ENCODE data around the gene RIPOR2. TPM values are rescaled to one million over a fixed set of nuclear protein-coding genes. Genes with fewer than 3 reads are reported as not detected.
"Not testable (repeated sequence)": the region's sequence is repeated elsewhere in the genome, so short reads cannot be mapped to it uniquely, and the experiment has no call there.

RIPOR2 gene
- total RNA-seq, 4 donors from 2014 or later = 5.2 to 34.0 (median 21.2) TPM

DNA sequence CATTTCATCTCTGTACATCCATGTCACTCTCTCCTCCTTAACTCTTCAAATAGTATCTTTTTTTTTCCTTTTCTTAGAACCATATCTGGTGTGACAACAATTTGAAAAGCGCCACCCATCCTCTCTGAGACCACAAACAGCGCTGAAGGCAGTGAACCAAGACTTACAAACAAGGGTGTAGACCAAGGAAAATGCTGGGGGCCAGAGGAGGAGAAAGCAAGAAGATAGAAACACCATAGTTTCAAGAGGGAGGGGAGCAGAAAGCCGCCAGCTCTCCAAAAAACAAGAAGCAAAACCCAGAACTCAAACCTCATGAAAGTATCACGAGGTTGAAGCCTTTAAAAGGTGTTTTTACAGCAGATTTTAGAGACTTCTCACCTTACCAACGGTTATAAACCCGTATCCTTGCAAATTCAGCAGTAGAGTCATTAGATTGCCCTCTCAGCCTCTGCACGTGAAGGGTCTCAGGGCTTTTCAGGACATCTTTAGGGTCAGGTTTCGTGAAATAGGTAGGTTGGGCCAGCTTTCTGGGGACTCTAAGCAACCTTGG, 13.3 kb upstream of the RIPOR2 start:
- in situ Hi-C loops (cut with MboI; ENCODE audit: low sequenced_read_pairs in 4 of 4) (no loop called here), intact Hi-C loops (cut with DNase I; ENCODE audit: low total_unique reads) (no loop called here)
- no peaks in the 10 kb centered on the region for H3K4me1 ChIP-seq
- no peaks in the 10 kb centered on the region for H3K36me3 ChIP-seq
- H3K27ac ChIP-seq = no peak overlapping the region
- ATAC-seq (no peak), DNase-seq (no peak)
- H3K27me3 ChIP-seq = no peaks in the 10 kb centered on the region
- TF ChIP-seq CTCF (IDR thresholded peaks at IDR 0.05 in 4 of 5, conservative IDR thresholded peaks at IDR 0.05 in 1 of 5) (no peak), POLR2A (IDR thresholded peaks at IDR 0.05) (no peak)
- H3K9me3 ChIP-seq = no peaks in the 10 kb centered on the region
- H3K4me3 ChIP-seq = no peak overlapping the region

DNA sequence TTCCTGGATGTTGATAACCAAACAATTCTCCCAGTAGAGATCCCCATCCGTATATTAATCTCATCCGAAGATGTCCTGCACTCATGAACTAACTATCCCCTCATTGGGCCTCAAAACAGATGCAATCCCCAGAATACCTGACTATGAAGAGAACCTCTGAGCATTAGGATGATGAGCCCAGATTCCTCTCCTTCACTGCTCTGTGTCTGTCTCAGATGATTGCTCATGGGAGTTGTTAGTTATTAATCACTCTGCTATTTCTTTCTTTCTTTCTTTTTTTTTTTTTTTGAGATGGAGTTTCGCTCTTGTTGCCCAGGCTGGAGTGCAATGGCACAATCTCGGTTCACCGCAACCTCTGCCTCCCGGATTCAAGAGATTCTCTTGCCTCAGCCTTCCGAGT, 12.5 kb upstream of the RIPOR2 start:
- H3K27me3 ChIP-seq; H3K9me3 ChIP-seq; ATAC-seq; in situ Hi-C loops (cut with MboI; ENCODE audit: low sequenced_read_pairs in 4 of 4); H3K4me3 ChIP-seq; H3K27ac ChIP-seq; H3K36me3 ChIP-seq; intact Hi-C loops (cut with DNase I; ENCODE audit: low total_unique reads); H3K4me1 ChIP-seq; DNase-seq: not testable (repeated sequence)

GRCh38 chr6:24947636-24948035, 11.9 kb upstream of the RIPOR2 start:
- ATAC-seq (no peak), DNase-seq (no peak)
- TF ChIP-seq POLR2A (IDR thresholded peaks at IDR 0.05) (no peak), CTCF (IDR thresholded peaks at IDR 0.05 in 4 of 5, conservative IDR thresholded peaks at IDR 0.05 in 1 of 5) (no peak)
- no peaks in the 10 kb centered on the region for H3K27me3 ChIP-seq
- H3K27ac ChIP-seq = no peak overlapping the region
- no peaks in the 10 kb centered on the region for H3K36me3 ChIP-seq
- no peaks in the 10 kb centered on the region for H3K9me3 ChIP-seq
- intact Hi-C loops (cut with DNase I; ENCODE audit: low total_unique reads) (no loop called here), in situ Hi-C loops (cut with MboI; ENCODE audit: low sequenced_read_pairs in 4 of 4) (no loop called here)
- H3K4me1 ChIP-seq = no peaks in the 10 kb centered on the region
- H3K4me3 ChIP-seq = no peak overlapping the region

- in situ Hi-C loops (cut with MboI; ENCODE audit: low sequenced_read_pairs in 4 of 4) = no loop called here
- no peaks in the 10 kb centered on the region for H3K36me3 ChIP-seq
- H3K27me3 ChIP-seq = no peaks in the 10 kb centered on the region
- H3K4me1 ChIP-seq = no peaks in the 10 kb centered on the region
- no peak overlapping the region for H3K4me3 ChIP-seq
- TF ChIP-seq POLR2A (IDR thresholded peaks at IDR 0.05) (no peak), CTCF (IDR thresholded peaks at IDR 0.05 in 4 of 5, conservative IDR thresholded peaks at IDR 0.05 in 1 of 5) (no peak)
- no peak for ATAC-seq
- intact Hi-C loops (cut with DNase I; ENCODE audit: low total_unique reads) = no loop called here
- no peak for DNase-seq
- no peak overlapping the region for H3K27ac ChIP-seq
- no peaks in the 10 kb centered on the region for H3K9me3 ChIP-seq
Observed at GRCh38 chr6:24945054-24945453, 9.3 kb upstream of the RIPOR2 start.

DNA sequence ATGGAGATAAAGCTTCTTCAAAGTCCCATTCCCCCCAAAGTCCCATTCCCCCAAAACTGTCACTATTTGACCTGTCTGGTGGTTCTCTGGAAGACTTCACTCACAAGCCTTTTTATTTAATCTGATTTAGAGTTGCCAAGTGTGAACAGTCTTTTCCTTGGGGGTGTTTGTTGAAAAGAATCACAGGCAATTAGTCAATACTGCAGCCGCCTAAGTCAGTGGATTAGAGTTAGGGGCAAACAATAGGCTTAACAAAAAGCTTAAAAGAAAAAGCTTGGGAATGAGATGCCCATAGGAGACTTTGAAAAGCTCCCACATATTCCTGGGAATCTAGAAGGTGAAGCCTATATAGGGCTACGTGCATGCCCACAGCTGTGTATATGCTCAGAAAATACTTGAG, 8.0 kb upstream of the RIPOR2 start:
- no peaks in the 10 kb centered on the region for H3K4me1 ChIP-seq
- DNase-seq (no peak), ATAC-seq (no peak)
- no peak overlapping the region for H3K27ac ChIP-seq
- H3K27me3 ChIP-seq = no peaks in the 10 kb centered on the region
- TF ChIP-seq POLR2A (IDR thresholded peaks at IDR 0.05) (no peak), CTCF (IDR thresholded peaks at IDR 0.05 in 4 of 5, conservative IDR thresholded peaks at IDR 0.05 in 1 of 5) (no peak)
- no peaks in the 10 kb centered on the region for H3K9me3 ChIP-seq
- H3K4me3 ChIP-seq = no peak overlapping the region
- intact Hi-C loops (cut with DNase I; ENCODE audit: low total_unique reads) (no loop called here), in situ Hi-C loops (cut with MboI; ENCODE audit: low sequenced_read_pairs in 4 of 4) (no loop called here)
- H3K36me3 ChIP-seq = no peaks in the 10 kb centered on the region
